22Rv1 (cell line): ENCODE results near the gene SLC39A9.

Source experiments
- H3K27ac ChIP-seq: fragments of 450-650 bp; 2 replicates; pipeline ENCODE4 v1.5.1; 2017
- CTCF ChIP-seq: fragments of 450-650 bp; IDR thresholded peaks from 2 replicates; pipeline ENCODE4 v1.5.1; 2017; ENCODE audit warnings: mild to moderate bottlenecking
- ZFX ChIP-seq: fragments of 450-650 bp; IDR thresholded peaks from 2 replicates; pipeline ENCODE4 v1.6.1; 2017; ENCODE audit warnings: antibody characterized with exemption, borderline replicate concordance

Gene SLC39A9

GRCh38 chr14:69460093-69460701 lies 61.7 kb downstream of the SLC39A9 start:
- H3K27ac ChIP-seq, result no peak overlapping the region
- TF ChIP-seq CTCF (peak; percentile 89), ZFX (no peak)

GRCh38 chr14:69464379-69464778 lies 65.9 kb downstream of the SLC39A9 start:
- no peak overlapping the region for H3K27ac ChIP-seq
- TF ChIP-seq CTCF (no peak), ZFX (no peak)

GRCh38 chr14:69464829-69465228 lies 66.3 kb downstream of the SLC39A9 start:
- H3K27ac ChIP-seq, result no peak overlapping the region
- TF ChIP-seq CTCF (no peak), ZFX (no peak)

- no peak for TF ChIP-seq ZFX
- no peak for TF ChIP-seq CTCF
- no peak overlapping the region for H3K27ac ChIP-seq
Measured at GRCh38 chr14:69468949-69469348, 70.5 kb downstream of the SLC39A9 start.

- TF ChIP-seq ZFX, result no peak
- TF ChIP-seq CTCF, result no peak
- no peak overlapping the region for H3K27ac ChIP-seq
Measured at GRCh38 chr14:69471436-69471835, 72.9 kb downstream of the SLC39A9 start.

GRCh38 chr14:69471916-69472315 lies 73.4 kb downstream of the SLC39A9 start:
- TF ChIP-seq CTCF (no peak), ZFX (no peak)

GRCh38 chr14:69473260-69473659 lies 74.8 kb downstream of the SLC39A9 start:
- TF ChIP-seq CTCF, result no peak
- no peak for TF ChIP-seq ZFX
- H3K27ac ChIP-seq, result no peak overlapping the region

More at GRCh38 chr14:69471916-69472315, 73.4 kb downstream of the SLC39A9 start:
- no peak overlapping the region for H3K27ac ChIP-seq
